A673 (cell line): ENCODE measurements around the gene MED12L. TPM values are rescaled to one million over a fixed set of nuclear protein-coding genes. Genes with fewer than 3 reads are reported as not detected.

Experiments used
- BruUV-seq: library from RNA; stranded (reverse); fragments of 400-500 nt; replicated peaks from 2 replicates; lab custom pipeline; 2021; lab: Mats Ljungman, UMichigan
- CTCF ChIA-PET: fragments of 300-600 bp; sonication (Branson Sonifier 250); formaldehyde crosslinking; loops from one replicate; lab custom pipeline; 2022; ENCODE audit warnings: antibody characterized with exemption; lab: Charles Lee
- POLR2A ChIA-PET: fragments of 300-600 bp; sonication (Branson Sonifier 250); formaldehyde crosslinking; loops from one replicate; lab custom pipeline; 2022; ENCODE audit warnings: antibody characterized with exemption; ENCODE audit not compliant: low non-redundant PET; lab: Charles Lee
- DNase-seq: peaks from one replicate; pipeline ENCODE4 v3.0.0-alpha.2; 2015; ENCODE audit warnings: low spot score
- H3K27ac ChIP-seq: fragments of 200-600 bp; sonication (generic); 2 replicates; pipeline ENCODE4 v1.5.1; 2016; ENCODE audit warnings: mixed run types, low read depth, mild to moderate bottlenecking, mixed read lengths, antibody characterized with exemption, low read length; ENCODE audit not compliant: poor library complexity, severe bottlenecking
- H3K27me3 ChIP-seq: fragments of 200-600 bp; sonication (generic); replicated peaks from 2 replicates; pipeline ENCODE4 v1.6.1; 2017; ENCODE audit warnings: mixed run types, low read depth, mild to moderate bottlenecking, mixed read lengths, antibody characterized with exemption, low read length; ENCODE audit not compliant: insufficient read depth, poor library complexity
- H3K36me3 ChIP-seq: fragments of 200-600 bp; sonication (generic); 2 replicates; pipeline ENCODE4 v1.6.1; 2016; ENCODE audit warnings: mixed run types, mild to moderate bottlenecking, mixed read lengths, antibody characterized with exemption, low read length; ENCODE audit not compliant: insufficient read depth, poor library complexity, severe bottlenecking
- H3K4me1 ChIP-seq: fragments of 200-600 bp; sonication (generic); 2 replicates; pipeline ENCODE4 v1.6.1; 2017; ENCODE audit warnings: mixed run types, mild to moderate bottlenecking, mixed read lengths, antibody characterized with exemption, low read length; ENCODE audit not compliant: insufficient read depth, poor library complexity, severe bottlenecking
- H3K4me3 ChIP-seq: fragments of 200-600 bp; sonication (generic); 2 replicates; pipeline ENCODE4 v1.5.1; 2016; ENCODE audit warnings: low read depth, mixed run types, mild to moderate bottlenecking, mixed read lengths, low read length; ENCODE audit not compliant: poor library complexity, severe bottlenecking
- H3K9me3 ChIP-seq: fragments of 200-600 bp; sonication (generic); 2 replicates; pipeline ENCODE4 v1.6.1; 2016; ENCODE audit warnings: mixed run types, low read depth, mild to moderate bottlenecking, mixed read lengths, antibody characterized with exemption, low read length; ENCODE audit not compliant: poor library complexity, severe bottlenecking
- EZH2 ChIP-seq: fragments of 200-600 bp; sonication (generic); IDR thresholded peaks from 2 replicates; pipeline ENCODE4 v1.6.1; 2017; ENCODE audit warnings: borderline replicate concordance, low read depth, mild to moderate bottlenecking, mixed read lengths, antibody characterized with exemption, low read length; ENCODE audit not compliant: poor library complexity, severe bottlenecking
- intact Hi-C: fragments of 100-400 bp; cut with micrococcal nuclease; formaldehyde crosslinking; loops from one replicate; pipeline ENCODE4 v1.10.0; 2022; ENCODE audit not compliant: unreplicated experiment
- total RNA-seq: library from RNA; stranded (reverse); gene quantifications from 2 replicates; pipeline ENCODE4 v1.2.3, GENCODE V29; 2021
- TF ChIP-seq, protein P1 (sequence below): fragments of 300-800, 200-600 bp; sonication (generic); conservative IDR thresholded peaks from 2 replicates; pipeline ENCODE4 v1.5.1; 2017; ENCODE audit warnings: low read depth, mild to moderate bottlenecking, antibody characterized with exemption, low read length, moderate library complexity, mixed read lengths

MED12L gene
- total RNA-seq, 1 experiment from 2014 or later = 0.71 TPM

DNA sequence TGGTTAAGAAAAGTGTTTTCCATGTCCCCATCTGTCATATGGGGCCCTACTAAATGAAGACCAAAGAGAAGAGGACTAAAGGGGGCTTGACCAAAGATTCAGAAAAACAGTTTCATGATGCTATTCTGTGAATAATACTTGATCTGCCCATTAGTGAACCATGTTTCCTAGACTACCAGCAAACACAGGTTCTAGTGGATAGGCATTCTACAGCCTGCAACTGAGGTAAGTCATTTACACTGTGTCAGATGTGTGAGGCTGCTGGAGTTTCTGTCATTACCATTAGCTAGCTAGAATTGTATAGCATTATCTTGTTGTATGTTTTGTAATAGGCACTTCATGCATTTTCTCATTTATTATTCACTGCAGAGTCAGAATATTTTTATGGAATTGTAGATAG, 111.0 kb downstream of the MED12L start:
- H3K27me3 ChIP-seq = no peaks in the 10 kb centered on the region
- TF ChIP-seq EZH2 = no peak
- TF ChIP-seq, protein P1, sequence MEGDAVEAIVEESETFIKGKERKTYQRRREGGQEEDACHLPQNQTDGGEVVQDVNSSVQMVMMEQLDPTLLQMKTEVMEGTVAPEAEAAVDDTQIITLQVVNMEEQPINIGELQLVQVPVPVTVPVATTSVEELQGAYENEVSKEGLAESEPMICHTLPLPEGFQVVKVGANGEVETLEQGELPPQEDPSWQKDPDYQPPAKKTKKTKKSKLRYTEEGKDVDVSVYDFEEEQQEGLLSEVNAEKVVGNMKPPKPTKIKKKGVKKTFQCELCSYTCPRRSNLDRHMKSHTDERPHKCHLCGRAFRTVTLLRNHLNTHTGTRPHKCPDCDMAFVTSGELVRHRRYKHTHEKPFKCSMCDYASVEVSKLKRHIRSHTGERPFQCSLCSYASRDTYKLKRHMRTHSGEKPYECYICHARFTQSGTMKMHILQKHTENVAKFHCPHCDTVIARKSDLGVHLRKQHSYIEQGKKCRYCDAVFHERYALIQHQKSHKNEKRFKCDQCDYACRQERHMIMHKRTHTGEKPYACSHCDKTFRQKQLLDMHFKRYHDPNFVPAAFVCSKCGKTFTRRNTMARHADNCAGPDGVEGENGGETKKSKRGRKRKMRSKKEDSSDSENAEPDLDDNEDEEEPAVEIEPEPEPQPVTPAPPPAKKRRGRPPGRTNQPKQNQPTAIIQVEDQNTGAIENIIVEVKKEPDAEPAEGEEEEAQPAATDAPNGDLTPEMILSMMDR = no peak
- CTCF ChIA-PET = no interaction called here
- no peak overlapping the region for H3K4me3 ChIP-seq
- POLR2A ChIA-PET = no interaction called here
- no TSS peak for BruUV-seq
- no peaks in the 10 kb centered on the region for H3K36me3 ChIP-seq
- no peak for DNase-seq
- no peaks in the 10 kb centered on the region for H3K9me3 ChIP-seq
- intact Hi-C loops = no loop called here
- no peaks in the 10 kb centered on the region for H3K4me1 ChIP-seq
- no peak overlapping the region for H3K27ac ChIP-seq

GRCh38 chr3:151197228-151197627, 111.8 kb downstream of the MED12L start:
- ChIA-PET CTCF (no interaction called here), POLR2A (no interaction called here)
- Histone ChIP-seq H3K9me3 (no peaks in the 10 kb centered on the region), H3K36me3 (no peaks in the 10 kb centered on the region), H3K27ac (no peak overlapping the region), H3K4me3 (no peak overlapping the region), H3K27me3 (no peaks in the 10 kb centered on the region), H3K4me1 (no peaks in the 10 kb centered on the region)
- BruUV-seq = no TSS peak
- no peak for TF ChIP-seq EZH2
- TF ChIP-seq, protein P1 = no peak
- intact Hi-C loops = no loop called here
- DNase-seq = no peak

- H3K4me1 ChIP-seq = no peaks in the 10 kb centered on the region
- H3K27ac ChIP-seq = no peak overlapping the region
- intact Hi-C loops = no loop called here
- TF ChIP-seq EZH2 = no peak
- TF ChIP-seq, protein P1 = no peak
- POLR2A ChIA-PET = no interaction called here
- no peaks in the 10 kb centered on the region for H3K27me3 ChIP-seq
- DNase-seq = no peak
- no TSS peak for BruUV-seq
- H3K9me3 ChIP-seq = no peaks in the 10 kb centered on the region
- no peaks in the 10 kb centered on the region for H3K36me3 ChIP-seq
- CTCF ChIA-PET = no interaction called here
- no peak overlapping the region for H3K4me3 ChIP-seq
Observed at GRCh38 chr3:151197981-151198767, 112.7 kb downstream of the MED12L start.
